ENCODE results near the gene RSPRY1. TPM values are rescaled to one million over a fixed set of nuclear protein-coding genes. Genes with fewer than 3 reads are reported as not detected.

The RSPRY1 gene
- total RNA-seq, 2 donors from 2014 or later = 33.7 to 51.0 TPM

- H3K27ac ChIP-seq = peak overlapping the region; percentile 33
- no peak overlapping the region for H3K9ac ChIP-seq (ENCODE audit: low read depth in 2 of 2, low read length in 2 of 2)
- no peaks in the 10 kb centered on the region for H3K9me3 ChIP-seq
- H3K4me3 ChIP-seq = no peak overlapping the region
- H3K36me3 ChIP-seq = no peaks in the 10 kb centered on the region
- H3K4me1 ChIP-seq = peaks cover 14% of the 10 kb centered on the region
- TF ChIP-seq CTCF (IDR thresholded peaks at IDR 0.05) = no peak
- intact Hi-C loops (cut with DNase I) = no loop called here
- no peak for DNase-seq
- H3K27me3 ChIP-seq = no peaks in the 10 kb centered on the region
Measured at GRCh38 chr16:57140931-57141668, 45.0 kb upstream of the RSPRY1 start.

- intact Hi-C loops (cut with DNase I) = no loop called here
- no peak for TF ChIP-seq CTCF (IDR thresholded peaks at IDR 0.05)
- H3K9me3 ChIP-seq = no peaks in the 10 kb centered on the region
- H3K9ac ChIP-seq (ENCODE audit: low read depth in 2 of 2, low read length in 2 of 2) = no peak overlapping the region
- DNase-seq = no peak
- H3K36me3 ChIP-seq = no peaks in the 10 kb centered on the region
- H3K27me3 ChIP-seq = no peaks in the 10 kb centered on the region
- H3K4me1 ChIP-seq = peaks cover 14% of the 10 kb centered on the region
- no peak overlapping the region for H3K27ac ChIP-seq
- no peak overlapping the region for H3K4me3 ChIP-seq
Measured at GRCh38 chr16:57141822-57142631, 44.1 kb upstream of the RSPRY1 start.

- TF ChIP-seq CTCF (IDR thresholded peaks at IDR 0.05) = no peak
- H3K27ac ChIP-seq = no peak overlapping the region
- DNase-seq = no peak
- H3K4me3 ChIP-seq = no peak overlapping the region
- H3K9me3 ChIP-seq = no peaks in the 10 kb centered on the region
- H3K4me1 ChIP-seq = peaks cover 14% of the 10 kb centered on the region
- peak overlapping the region in 1 of 2 donors; percentile 32 for H3K9ac ChIP-seq (ENCODE audit: low read depth in 2 of 2, low read length in 2 of 2)
- intact Hi-C loops (cut with DNase I) = no loop called here
- no peaks in the 10 kb centered on the region for H3K36me3 ChIP-seq
- no peaks in the 10 kb centered on the region for H3K27me3 ChIP-seq
Measured at GRCh38 chr16:57143149-57143921, 42.8 kb upstream of the RSPRY1 start.

- no peak overlapping the region for H3K4me3 ChIP-seq
- TF ChIP-seq CTCF (IDR thresholded peaks at IDR 0.05) = no peak
- no peak overlapping the region for H3K27ac ChIP-seq
- no peaks in the 10 kb centered on the region for H3K9me3 ChIP-seq
- H3K27me3 ChIP-seq = no peaks in the 10 kb centered on the region
- intact Hi-C loops (cut with DNase I) = no loop called here
- DNase-seq = no peak
- H3K36me3 ChIP-seq = no peaks in the 10 kb centered on the region
- peak overlapping the region in 1 of 2 donors; percentile 32 for H3K9ac ChIP-seq (ENCODE audit: low read depth in 2 of 2, low read length in 2 of 2)
- peaks cover 14% of the 10 kb centered on the region for H3K4me1 ChIP-seq
Measured at GRCh38 chr16:57144027-57144426, 42.1 kb upstream of the RSPRY1 start.
